Measurements from ENCODE around the gene NEDD1.

GRCh38 chr12:96912261-96912660 is 5.2 kb downstream of the NEDD1 start:
- TF ChIP-seq, protein P1, sequence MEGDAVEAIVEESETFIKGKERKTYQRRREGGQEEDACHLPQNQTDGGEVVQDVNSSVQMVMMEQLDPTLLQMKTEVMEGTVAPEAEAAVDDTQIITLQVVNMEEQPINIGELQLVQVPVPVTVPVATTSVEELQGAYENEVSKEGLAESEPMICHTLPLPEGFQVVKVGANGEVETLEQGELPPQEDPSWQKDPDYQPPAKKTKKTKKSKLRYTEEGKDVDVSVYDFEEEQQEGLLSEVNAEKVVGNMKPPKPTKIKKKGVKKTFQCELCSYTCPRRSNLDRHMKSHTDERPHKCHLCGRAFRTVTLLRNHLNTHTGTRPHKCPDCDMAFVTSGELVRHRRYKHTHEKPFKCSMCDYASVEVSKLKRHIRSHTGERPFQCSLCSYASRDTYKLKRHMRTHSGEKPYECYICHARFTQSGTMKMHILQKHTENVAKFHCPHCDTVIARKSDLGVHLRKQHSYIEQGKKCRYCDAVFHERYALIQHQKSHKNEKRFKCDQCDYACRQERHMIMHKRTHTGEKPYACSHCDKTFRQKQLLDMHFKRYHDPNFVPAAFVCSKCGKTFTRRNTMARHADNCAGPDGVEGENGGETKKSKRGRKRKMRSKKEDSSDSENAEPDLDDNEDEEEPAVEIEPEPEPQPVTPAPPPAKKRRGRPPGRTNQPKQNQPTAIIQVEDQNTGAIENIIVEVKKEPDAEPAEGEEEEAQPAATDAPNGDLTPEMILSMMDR (IDR thresholded peaks at IDR 0.05; ENCODE audit: insufficient read depth, low read length, poor library complexity, severe bottlenecking): no peak
- no peak for TF ChIP-seq EZH2phosphoT487 (conservative IDR thresholded peaks at IDR 0.05; ENCODE audit: low read length)
